Activated CD4-positive, alpha-beta memory T cell treated with anti-CD3 and anti-CD28 coated beads for 36 hours (primary cell): ENCODE measurements around the gene ISG15. TPM values are rescaled to one million over a fixed set of nuclear protein-coding genes. Genes with fewer than 3 reads are reported as not detected.
"Not testable (repeated sequence)": the region's sequence is repeated elsewhere in the genome, so short reads cannot be mapped to it uniquely, and the experiment has no call there.

Experiments used
- CTCF ChIA-PET: fragments of 350-600 bp; sonication (Branson Sonifier 250); formaldehyde crosslinking; loops from one replicate; lab custom pipeline; 2021; ENCODE audit warnings: antibody characterized with exemption, inconsistent platforms; lab: Charles Lee
- POLR2A ChIA-PET: fragments of 350-600 bp; sonication (Branson Sonifier 250); formaldehyde crosslinking; loops from one replicate; lab custom pipeline; 2021; ENCODE audit warnings: antibody characterized with exemption; lab: Charles Lee
- DNase-seq: peaks from one replicate; pipeline ENCODE4 v3.0.0-alpha.2; 2020
- H3K27ac Mint-ChIP-seq: one replicate; pipeline ENCODE4 v1.8.0; 2021; ENCODE audit warnings: mixed read lengths
- H3K27me3 Mint-ChIP-seq: one replicate; pipeline ENCODE4 v1.8.0; 2021; ENCODE audit warnings: mixed read lengths
- H3K36me3 Mint-ChIP-seq: one replicate; pipeline ENCODE4 v1.8.0; 2021; ENCODE audit warnings: mixed read lengths
- H3K4me1 Mint-ChIP-seq: one replicate; pipeline ENCODE4 v1.8.0; 2021; ENCODE audit warnings: low read depth, mixed read lengths
- H3K4me3 Mint-ChIP-seq: one replicate; pipeline ENCODE4 v1.8.0; 2021; ENCODE audit warnings: mild to moderate bottlenecking, mixed read lengths
- H3K9me3 Mint-ChIP-seq: one replicate; pipeline ENCODE4 v1.8.0; 2021; ENCODE audit warnings: mixed read lengths
- intact Hi-C: fragments of 100-400 bp; cut with micrococcal nuclease; formaldehyde crosslinking; loops from one replicate; pipeline ENCODE4 v1.15.1; 2023
- total RNA-seq, 2 experiments: library from RNA; stranded (reverse); gene quantifications; one replicate each; pipeline ENCODE4 v1.2.3, GENCODE V29; 2021

ISG15 gene
- total RNA-seq, 2 experiments from 2014 or later, result 96.9 to 108 TPM

DNA sequence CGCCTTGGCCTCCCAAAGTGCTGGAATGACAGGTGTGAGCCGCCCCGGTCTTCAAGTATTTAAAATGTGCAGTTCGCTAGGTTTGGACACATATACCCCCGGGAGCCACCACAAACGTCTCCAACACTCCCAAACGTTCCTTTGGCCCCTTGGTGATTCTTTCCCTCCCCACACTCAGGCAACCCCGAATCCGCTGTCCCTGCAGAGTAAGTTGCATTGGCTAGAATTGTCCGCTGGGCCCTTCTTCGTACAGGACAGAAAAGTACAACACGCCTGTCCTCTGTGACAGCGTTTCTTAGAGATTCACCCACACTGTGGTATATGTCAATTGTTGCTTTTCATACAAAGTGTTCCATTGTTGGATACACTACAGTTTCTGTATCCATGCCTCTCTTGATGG is 28.2 kb upstream of the ISG15 start:
- no peak overlapping the region for H3K27ac Mint-ChIP-seq
- POLR2A ChIA-PET, result interaction anchor here (1.9 kb wide), 1 partner anchor 77 kb away, joined by 4 read pairs; no protein-coding TSS in a partner anchor
- no peak for DNase-seq
- intact Hi-C loops, result no loop called here
- H3K4me3 Mint-ChIP-seq, result no peak overlapping the region
- CTCF ChIA-PET, result interaction anchor here (0.6 to 5.0 kb wide), 16 partner anchors 9 to 387 kb away, joined by 3 to 55 read pairs (median 7); partner anchors contain the start of gene ISG15
- H3K4me1 Mint-ChIP-seq, result peaks cover 5% of the 10 kb centered on the region
- peaks cover 33% of the 10 kb centered on the region for H3K27me3 Mint-ChIP-seq
- no peaks in the 10 kb centered on the region for H3K36me3 Mint-ChIP-seq
- H3K9me3 Mint-ChIP-seq, result no peaks in the 10 kb centered on the region

DNA sequence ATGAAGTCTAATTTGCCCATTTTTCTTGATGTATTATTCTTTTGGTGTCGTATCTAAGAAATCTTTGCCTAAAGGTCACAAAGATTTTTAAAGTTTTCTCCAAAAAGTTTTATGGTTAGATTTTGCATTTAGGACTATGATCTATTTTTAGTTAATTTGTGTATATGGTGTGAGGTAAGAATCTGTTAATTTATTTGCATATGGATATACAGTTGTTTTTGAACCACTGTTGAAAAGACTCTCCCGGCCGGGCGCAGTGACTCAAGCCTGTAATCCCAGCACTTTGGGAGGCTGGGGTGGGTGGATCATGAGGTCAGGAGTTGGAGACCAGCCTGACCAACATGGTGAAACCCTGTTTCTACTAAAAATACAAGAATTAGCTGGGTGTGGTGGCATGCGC is 25.2 kb upstream of the ISG15 start:
- POLR2A ChIA-PET, intact Hi-C loops: not testable (repeated sequence)

DNA sequence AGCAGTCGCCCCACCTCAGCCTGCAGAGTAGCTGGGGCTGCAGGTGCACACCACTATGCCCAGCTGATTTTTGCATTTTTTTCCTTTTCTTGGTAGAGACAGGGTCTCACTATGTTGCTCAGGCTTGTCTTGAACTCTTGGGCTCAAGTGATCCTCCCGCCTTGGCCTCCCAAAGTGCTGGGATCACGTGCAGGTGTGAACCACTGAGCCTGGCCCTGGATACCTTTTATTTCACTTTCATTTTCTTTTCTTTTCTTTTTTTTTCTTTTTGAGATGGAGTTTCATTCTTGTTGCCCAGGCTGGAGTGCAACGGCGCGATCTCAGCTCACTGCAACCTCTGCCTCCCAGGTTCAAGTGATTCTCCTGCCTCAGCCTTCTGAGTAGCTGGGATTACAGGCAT is 22.0 kb upstream of the ISG15 start:
- H3K4me3 Mint-ChIP-seq, H3K9me3 Mint-ChIP-seq, DNase-seq, intact Hi-C loops, H3K27ac Mint-ChIP-seq, H3K36me3 Mint-ChIP-seq: not testable (repeated sequence)
- ChIA-PET CTCF (interaction anchor here (0.7 to 4.1 kb wide), 2 partner anchors 11 to 310 kb away, joined by 3 to 20 read pairs; no protein-coding TSS in a partner anchor), POLR2A (interaction anchor here (0.8 kb wide), 1 partner anchor 68 kb away, joined by 3 read pairs; no protein-coding TSS in a partner anchor)
- H3K4me1 Mint-ChIP-seq, result peaks cover 20% of the 10 kb centered on the region
- H3K27me3 Mint-ChIP-seq, result peaks cover 39% of the 10 kb centered on the region

More for the DNA sequence above, 25.2 kb upstream of the ISG15 start:
- H3K9me3 Mint-ChIP-seq, H3K36me3 Mint-ChIP-seq, H3K27ac Mint-ChIP-seq, H3K4me3 Mint-ChIP-seq, DNase-seq: not testable (repeated sequence)
- CTCF ChIA-PET, result interaction anchor here (1.9 kb wide), 1 partner anchor 14 kb away, joined by 6 read pairs; no protein-coding TSS in a partner anchor
- Mint-ChIP-seq H3K4me1 (peaks cover 17% of the 10 kb centered on the region), H3K27me3 (peaks cover 38% of the 10 kb centered on the region)

DNA sequence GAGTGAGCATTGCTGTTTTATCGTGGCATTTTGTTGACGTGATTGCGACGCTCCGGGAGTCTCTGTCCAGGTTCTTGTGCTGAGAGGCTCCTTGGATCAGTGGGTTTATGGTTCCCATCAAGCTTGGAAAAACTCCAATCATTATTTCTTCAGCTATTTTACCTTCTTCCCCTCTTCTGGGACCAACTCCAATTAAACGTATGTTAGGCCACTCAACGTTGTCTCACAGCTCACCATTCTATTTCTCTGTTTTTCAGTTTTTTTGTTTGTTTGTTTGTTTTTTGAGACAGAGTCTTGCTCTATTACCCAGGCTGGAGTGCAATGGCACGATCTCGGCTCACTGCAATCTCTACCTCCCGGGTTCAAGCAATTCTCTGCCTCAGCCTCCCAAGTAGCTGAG is 21.4 kb upstream of the ISG15 start:
- ChIA-PET CTCF (interaction anchor here (0.7 to 4.1 kb wide), 4 partner anchors 8 to 309 kb away, joined by 3 to 20 read pairs (median 4); partner anchors contain the start of gene ISG15), POLR2A (no interaction called here)
- no peak overlapping the region for H3K27ac Mint-ChIP-seq
- DNase-seq, result no peak
- peaks cover 37% of the 10 kb centered on the region for H3K27me3 Mint-ChIP-seq
- H3K4me1 Mint-ChIP-seq, result peaks cover 20% of the 10 kb centered on the region
- intact Hi-C loops, result no loop called here
- H3K4me3 Mint-ChIP-seq, result no peak overlapping the region
- H3K9me3 Mint-ChIP-seq, result peaks cover 10% of the 10 kb centered on the region
- no peaks in the 10 kb centered on the region for H3K36me3 Mint-ChIP-seq

DNA sequence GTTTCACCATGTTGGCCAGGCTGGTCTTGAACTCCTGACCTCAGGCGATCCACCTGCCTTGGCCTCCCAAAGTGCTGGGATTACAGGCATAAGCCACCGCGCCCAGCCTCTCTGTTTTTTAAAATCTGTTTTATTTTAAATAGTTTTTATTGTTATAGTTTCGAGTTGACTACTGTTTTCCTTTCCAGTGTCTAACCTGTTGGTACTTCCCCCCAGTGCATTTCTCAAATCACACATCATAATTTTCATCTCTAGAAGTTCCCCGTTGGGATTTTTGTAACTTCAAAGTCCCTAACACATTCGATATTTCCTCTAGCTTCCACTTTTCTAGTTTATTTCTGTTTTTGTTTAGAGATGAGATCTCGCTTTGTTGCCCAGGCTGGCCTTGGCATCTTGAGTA is 20.9 kb upstream of the ISG15 start:
- H3K27me3 Mint-ChIP-seq, result peaks cover 41% of the 10 kb centered on the region
- ChIA-PET CTCF (interaction anchor here (0.8 to 4.1 kb wide), 3 partner anchors 8 to 21 kb away, joined by 4 to 20 read pairs (median 5); partner anchors contain the start of gene ISG15), POLR2A (interaction anchor here (1.1 kb wide), 1 partner anchor 41 kb away, joined by 3 read pairs; no protein-coding TSS in a partner anchor)
- intact Hi-C loops, result no loop called here
- DNase-seq, result no peak
- H3K36me3 Mint-ChIP-seq, result no peaks in the 10 kb centered on the region
- H3K4me1 Mint-ChIP-seq, result peaks cover 20% of the 10 kb centered on the region
- H3K27ac Mint-ChIP-seq, result peak overlapping the region; percentile 21
- no peak overlapping the region for H3K4me3 Mint-ChIP-seq
- H3K9me3 Mint-ChIP-seq, result peaks cover 10% of the 10 kb centered on the region

DNA sequence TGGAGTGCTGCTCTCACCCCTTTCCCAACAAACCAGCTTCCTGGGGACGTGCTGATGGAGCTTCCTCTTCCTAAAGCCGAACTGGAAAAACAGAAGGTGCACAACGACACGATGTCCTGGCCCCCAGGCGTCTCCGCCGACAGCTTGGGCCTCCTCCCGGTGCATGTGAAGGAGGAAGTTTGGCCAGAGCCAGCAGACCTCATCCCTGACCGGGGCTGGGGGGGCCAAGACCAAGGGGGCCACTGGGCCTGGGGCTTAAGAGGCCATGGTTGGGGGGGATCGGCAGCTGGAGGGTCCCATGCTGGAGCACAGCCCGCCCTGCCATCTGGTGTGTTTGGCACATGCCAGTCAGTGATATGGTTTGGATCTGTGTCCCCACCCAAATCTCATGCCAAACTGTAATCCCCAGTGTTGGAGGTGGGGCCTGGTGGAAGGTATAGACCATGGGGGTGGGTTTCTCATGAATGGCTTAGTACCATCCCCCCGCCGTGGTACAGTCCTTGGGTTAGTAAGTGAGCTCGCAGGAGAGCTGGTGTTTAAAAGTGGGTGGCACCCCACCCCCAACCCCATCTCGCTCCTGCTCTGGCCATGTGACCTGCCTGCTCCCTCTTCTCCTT is 19.8 kb upstream of the ISG15 start:
- Mint-ChIP-seq H3K4me3 (no peak overlapping the region), H3K9me3 (peaks cover 10% of the 10 kb centered on the region), H3K36me3 (no peaks in the 10 kb centered on the region), H3K27me3 (peaks cover 43% of the 10 kb centered on the region), H3K4me1 (peaks cover 20% of the 10 kb centered on the region), H3K27ac (peak overlapping the region; percentile 5)
- intact Hi-C loops, result no loop called here
- no peak for DNase-seq
- ChIA-PET CTCF (interaction anchor here (1.0 to 4.1 kb wide), 4 partner anchors 9 to 40 kb away, joined by 3 to 20 read pairs (median 3); no protein-coding TSS in a partner anchor), POLR2A (interaction anchor here (1.1 to 1.5 kb wide), 2 partner anchors 20 to 40 kb away, joined by 3 to 4 read pairs; partner anchors contain the start of gene ISG15)

DNA sequence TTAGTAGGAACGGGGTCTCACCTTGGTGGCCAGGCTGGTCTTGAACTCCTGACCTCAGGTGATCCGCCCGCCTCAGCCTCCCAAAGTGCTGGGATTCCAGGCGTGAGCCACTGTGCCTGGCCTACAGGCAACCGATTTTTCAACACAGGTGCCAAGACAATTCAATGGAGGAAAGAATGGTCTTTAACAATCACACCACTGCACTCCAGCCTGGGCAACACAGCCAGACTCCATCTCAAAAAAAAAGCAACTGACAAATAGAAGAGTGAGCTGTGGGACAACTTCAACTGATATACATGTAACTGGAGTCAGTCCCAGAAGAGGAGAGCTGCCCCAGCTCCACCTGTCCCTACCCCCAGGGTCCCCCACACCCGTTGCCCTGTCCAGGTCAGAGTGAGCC is 18.8 kb upstream of the ISG15 start:
- H3K4me3 Mint-ChIP-seq, intact Hi-C loops, H3K36me3 Mint-ChIP-seq, DNase-seq, H3K9me3 Mint-ChIP-seq: not testable (repeated sequence)
- ChIA-PET CTCF (interaction anchor here (0.9 to 1.2 kb wide), 3 partner anchors 9 to 19 kb away, joined by 3 to 4 read pairs (median 3); no protein-coding TSS in a partner anchor), POLR2A (interaction anchor here (1.1 to 1.5 kb wide), 2 partner anchors 14 to 19 kb away, joined by 3 to 4 read pairs; partner anchors contain the start of gene ISG15)
- peaks cover 36% of the 10 kb centered on the region for H3K27me3 Mint-ChIP-seq
- H3K27ac Mint-ChIP-seq, result peak overlapping the region; percentile 23
- H3K4me1 Mint-ChIP-seq, result peaks cover 15% of the 10 kb centered on the region

DNA sequence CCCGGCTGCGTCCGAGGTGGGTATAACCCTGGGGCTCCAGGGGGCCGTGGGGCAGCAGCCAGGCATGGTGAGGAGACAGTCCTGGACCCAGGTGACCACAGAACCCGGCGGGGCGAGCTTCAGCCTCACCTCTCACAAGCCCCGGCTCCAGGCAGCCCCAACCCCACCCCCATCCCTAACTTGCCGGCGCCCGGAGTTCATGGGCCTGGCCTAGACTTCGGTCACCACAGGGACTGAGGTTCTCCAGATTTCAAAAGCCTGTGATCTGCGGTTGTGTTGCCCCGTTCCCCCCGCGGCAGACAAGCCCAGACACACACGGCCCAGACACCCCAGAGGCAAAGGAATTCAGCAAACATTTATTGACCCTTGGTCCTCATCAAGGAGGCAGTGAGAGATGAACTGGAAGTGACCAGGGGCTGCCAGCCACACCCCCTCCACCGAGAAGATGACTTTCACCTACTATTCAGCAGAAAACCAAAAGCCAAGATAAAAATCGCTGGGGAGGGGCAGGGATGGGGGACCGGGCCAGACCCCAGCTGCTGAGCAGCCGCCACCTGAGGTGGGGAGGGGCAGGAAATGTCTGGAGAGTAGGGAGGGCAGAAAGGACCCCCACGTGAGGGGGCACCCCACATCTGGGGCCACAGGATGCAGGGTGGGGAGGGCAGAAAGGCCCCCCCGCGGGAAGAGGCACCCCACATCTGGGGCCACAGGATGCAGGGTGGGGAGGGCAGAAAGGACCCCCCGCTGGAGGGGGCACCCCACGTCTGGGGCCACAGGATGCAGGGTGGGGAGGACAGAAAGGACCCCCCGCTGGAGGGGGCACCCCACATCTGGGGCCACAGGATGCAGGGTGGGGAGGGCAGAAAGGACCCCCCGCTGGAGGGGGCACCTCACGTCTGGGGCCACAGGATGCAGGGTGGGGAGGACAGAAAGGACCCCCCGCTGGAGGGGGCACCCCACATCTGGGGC is 17.3 kb upstream of the ISG15 start:
- H3K4me3 Mint-ChIP-seq, result no peak overlapping the region
- ChIA-PET CTCF (interaction anchor here (1.2 to 2.1 kb wide), 2 partner anchors 11 to 12 kb away, joined by 4 to 10 read pairs; no protein-coding TSS in a partner anchor), POLR2A (no interaction called here)
- intact Hi-C loops, result no loop called here
- DNase-seq, result no peak
- H3K4me1 Mint-ChIP-seq, result peaks cover 20% of the 10 kb centered on the region
- H3K27me3 Mint-ChIP-seq, result peaks cover 31% of the 10 kb centered on the region
- peaks cover 10% of the 10 kb centered on the region for H3K9me3 Mint-ChIP-seq
- no peaks in the 10 kb centered on the region for H3K36me3 Mint-ChIP-seq
- no peak overlapping the region for H3K27ac Mint-ChIP-seq

DNA sequence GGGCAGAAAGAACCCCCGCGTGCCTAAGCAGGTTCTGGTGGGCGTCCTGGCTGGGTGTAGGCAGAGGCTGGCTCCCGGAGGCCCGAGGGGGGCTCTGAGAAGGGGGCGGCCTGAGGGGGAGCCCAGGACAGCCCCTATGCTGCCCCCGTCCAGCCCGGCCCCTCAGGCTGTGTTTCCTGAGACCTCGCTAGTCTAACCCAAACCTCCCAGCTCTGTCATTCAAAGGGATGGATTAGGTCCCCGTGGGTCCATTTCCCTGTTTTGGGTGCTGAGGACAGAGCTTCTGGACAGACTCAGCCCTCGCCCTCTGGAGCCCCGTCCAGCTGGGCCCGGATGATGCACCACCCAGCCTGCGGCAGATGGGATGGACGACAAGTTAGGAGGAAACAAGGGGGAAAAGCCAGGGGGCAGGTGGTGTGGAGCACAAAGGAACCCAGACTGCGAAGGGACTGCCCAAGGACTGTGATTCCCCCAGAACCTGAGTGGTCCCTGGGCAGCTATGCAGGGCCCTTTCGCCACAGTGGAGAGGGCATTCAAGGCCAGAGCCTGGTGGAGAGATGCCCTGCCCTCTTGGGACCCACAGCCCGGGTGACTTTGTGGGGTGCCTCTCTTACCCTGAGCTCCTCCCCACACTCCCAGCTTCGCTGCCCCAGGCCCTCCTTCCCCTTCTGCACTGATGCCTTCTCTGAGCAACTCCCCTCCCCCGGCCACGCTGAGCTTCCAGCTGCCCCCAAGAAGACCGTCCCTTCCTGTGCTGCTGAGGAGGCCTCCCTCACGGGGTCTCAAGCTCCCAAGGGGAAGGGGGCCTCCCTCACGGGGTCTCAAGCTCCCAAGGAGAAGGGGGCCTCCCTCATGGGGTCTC is 16.2 kb upstream of the ISG15 start:
- CTCF ChIA-PET, result interaction anchor here (1.1 to 2.1 kb wide), 3 partner anchors 13 to 22 kb away, joined by 4 to 10 read pairs (median 7); no protein-coding TSS in a partner anchor
- intact Hi-C loops, result no loop called here
- no peak for DNase-seq
- H3K4me3 Mint-ChIP-seq, result no peak overlapping the region
- H3K27ac Mint-ChIP-seq, result no peak overlapping the region
- POLR2A ChIA-PET, result no interaction called here
- no peaks in the 10 kb centered on the region for H3K36me3 Mint-ChIP-seq
- H3K9me3 Mint-ChIP-seq, result peaks cover 7% of the 10 kb centered on the region
- peaks cover 27% of the 10 kb centered on the region for H3K27me3 Mint-ChIP-seq
- peaks cover 16% of the 10 kb centered on the region for H3K4me1 Mint-ChIP-seq

DNA sequence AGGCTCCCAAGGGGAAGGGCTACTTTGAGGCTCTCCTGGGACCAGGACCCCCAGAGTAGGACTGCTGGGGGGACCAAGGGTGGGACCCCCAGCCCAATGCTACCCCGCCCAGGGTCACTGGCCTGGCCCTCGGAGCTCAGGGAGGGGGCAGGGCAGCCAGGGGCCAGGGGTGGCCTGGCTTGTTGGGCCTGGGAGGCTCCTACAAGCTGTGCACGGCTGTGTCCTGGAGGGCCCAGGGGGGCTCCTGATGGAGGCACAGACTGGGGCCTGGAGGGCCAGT is 15.6 kb upstream of the ISG15 start:
- POLR2A ChIA-PET, result no interaction called here
- CTCF ChIA-PET, result interaction anchor here (0.6 to 2.1 kb wide), 4 partner anchors 13 to 279 kb away, joined by 3 to 10 read pairs (median 6); no protein-coding TSS in a partner anchor
- Mint-ChIP-seq H3K36me3 (no peaks in the 10 kb centered on the region), H3K9me3 (peaks cover 3% of the 10 kb centered on the region), H3K4me1 (peaks cover 11% of the 10 kb centered on the region), H3K4me3 (no peak overlapping the region), H3K27me3 (peaks cover 27% of the 10 kb centered on the region), H3K27ac (no peak overlapping the region)
- intact Hi-C loops, result no loop called here
- no peak for DNase-seq
